HG03439 (cell line): Measurements from ENCODE around the gene ZNF853.
"Not testable (repeated sequence)": the region's sequence is repeated elsewhere in the genome, so short reads cannot be mapped to it uniquely, and the experiment has no call there.

Experiments
- ATAC-seq: cut with Tn5 transposase; IDR thresholded peaks from one replicate; pipeline ENCODE4 v1.9.1; 2021; ENCODE audit warnings: mild to moderate bottlenecking, moderate library complexity; ENCODE audit not compliant: unreplicated experiment

ZNF853 gene

GRCh38 chr7:6614953-6615722 is at the start of gene ZNF853:
ZNF853 (plus strand) TSS chr7:6615610; CDS start chr7:6616175, 565 bp downstream.
- no peak for ATAC-seq

- ATAC-seq = no peak
Measured at GRCh38 chr7:6565655-6566054, 49.8 kb upstream of the ZNF853 start.

GRCh38 chr7:6567886-6568285 is 47.5 kb upstream of the ZNF853 start:
- ATAC-seq = no peak

GRCh38 chr7:6571160-6571779 is 44.1 kb upstream of the ZNF853 start:
- no peak for ATAC-seq

- ATAC-seq = no peak
Measured at GRCh38 chr7:6575281-6576023, 40.0 kb upstream of the ZNF853 start.

- no peak for ATAC-seq
Measured at GRCh38 chr7:6576024-6576866, 39.2 kb upstream of the ZNF853 start.

- not testable (repeated sequence) for ATAC-seq
Measured at GRCh38 chr7:6576867-6577368, 38.5 kb upstream of the ZNF853 start.

GRCh38 chr7:6577369-6578113 is 37.9 kb upstream of the ZNF853 start, which contains the start of gene ZDHHC4:
ZDHHC4 (plus strand) TSS chr7:6577454; CDS start chr7:6580562, 3,108 bp downstream.
- ATAC-seq = peak; percentile 95

- no peak for ATAC-seq
Measured at GRCh38 chr7:6578114-6579084, 37.0 kb upstream of the ZNF853 start.

- ATAC-seq = no peak
Measured at GRCh38 chr7:6579446-6579845, 36.0 kb upstream of the ZNF853 start.

- ATAC-seq = not testable (repeated sequence)
Measured at GRCh38 chr7:6585746-6586432, 29.5 kb upstream of the ZNF853 start.

- ATAC-seq = no peak
Measured at GRCh38 chr7:6588566-6588965, 26.8 kb upstream of the ZNF853 start.

GRCh38 chr7:6589151-6589828 is 26.1 kb upstream of the ZNF853 start:
- no peak for ATAC-seq

GRCh38 chr7:6589829-6590644 is 25.4 kb upstream of the ZNF853 start, which contains the start of gene INTS15:
INTS15 (plus strand) TSS chr7:6590021; CDS start chr7:6590284, 263 bp downstream.
- peak; percentile 83 for ATAC-seq

- no peak for ATAC-seq
Measured at GRCh38 chr7:6590645-6591110, 24.7 kb upstream of the ZNF853 start.

GRCh38 chr7:6600093-6600492 is 15.3 kb upstream of the ZNF853 start:
- ATAC-seq = no peak
